Mesendoderm (in vitro differentiated cells): ENCODE measurements around the gene GJA5.

ENCODE experiments used
- DNase-seq: peaks from one replicate; pipeline ENCODE4 v3.0.0; 2013
- H2AK5ac ChIP-seq: 2 replicates; pipeline ENCODE4 v1.6.1; 2013; ENCODE audit warnings: low read length, inconsistent platforms
- H2BK120ac ChIP-seq: 2 replicates; pipeline ENCODE4 v1.6.1; 2013; ENCODE audit warnings: low read depth, mild to moderate bottlenecking, low read length, moderate library complexity, mixed read lengths
- H2BK15ac ChIP-seq: replicated peaks from 2 replicates; pipeline ENCODE4 v1.6.1; 2013; ENCODE audit warnings: low read depth, mild to moderate bottlenecking, moderate library complexity
- H2BK5ac ChIP-seq: 2 replicates; pipeline ENCODE4 v1.6.1; 2013; ENCODE audit warnings: low read length, inconsistent platforms
- H3K18ac ChIP-seq: 2 replicates; pipeline ENCODE4 v1.6.1; 2013; ENCODE audit warnings: mild to moderate bottlenecking, low read length, mixed read lengths
- H3K23ac ChIP-seq: one replicate; pipeline ENCODE4 v1.6.1; 2013; ENCODE audit warnings: low read length
- H3K27ac ChIP-seq: 2 replicates; pipeline ENCODE4 v1.5.1; 2013; ENCODE audit warnings: low read depth, mild to moderate bottlenecking, inconsistent platforms, low read length, moderate library complexity
- H3K27me3 ChIP-seq: 2 replicates; pipeline ENCODE4 v1.6.1; 2013; ENCODE audit warnings: low read length, control low read depth, mild to moderate bottlenecking, inconsistent platforms; ENCODE audit not compliant: insufficient read depth, poor library complexity
- H3K36me3 ChIP-seq: 2 replicates; pipeline ENCODE4 v1.6.1; 2013; ENCODE audit warnings: low read length, inconsistent platforms; ENCODE audit not compliant: control insufficient read depth, insufficient read depth
- H3K4ac ChIP-seq: one replicate; pipeline ENCODE4 v1.6.1; 2013; ENCODE audit warnings: low read depth, mild to moderate bottlenecking, low read length, moderate library complexity
- H3K4me1 ChIP-seq: 2 replicates; pipeline ENCODE4 v1.6.1; 2013; ENCODE audit warnings: low read depth, low read length, inconsistent platforms; ENCODE audit not compliant: control insufficient read depth
- H3K4me2 ChIP-seq: 2 replicates; pipeline ENCODE4 v1.6.1; 2013; ENCODE audit warnings: low read length
- H3K4me3 ChIP-seq: 2 replicates; pipeline ENCODE4 v1.5.1; 2013; ENCODE audit warnings: mild to moderate bottlenecking, low read length
- H3K56ac ChIP-seq: one replicate; pipeline ENCODE4 v1.6.1; 2013; ENCODE audit warnings: low read length
- H3K79me1 ChIP-seq: 2 replicates; pipeline ENCODE4 v1.6.1; 2013; ENCODE audit warnings: low read length, inconsistent platforms
- H3K79me2 ChIP-seq: 2 replicates; pipeline ENCODE4 v1.6.1; 2013; ENCODE audit warnings: mild to moderate bottlenecking, low read length; ENCODE audit not compliant: control insufficient read depth, insufficient read depth
- H3K9ac ChIP-seq: 2 replicates; pipeline ENCODE4 v1.6.1; 2013; ENCODE audit warnings: low read length, inconsistent platforms
- H4K5ac ChIP-seq: one replicate; pipeline ENCODE4 v1.6.1; 2013; ENCODE audit warnings: low read length
- H4K8ac ChIP-seq: one replicate; pipeline ENCODE4 v1.6.1; 2013; ENCODE audit warnings: low read depth, mild to moderate bottlenecking, control low read depth, low read length, moderate library complexity
- WGBS: extraction: QIAGEN DNeasy Blood & Tissue Kit; methylation state at CpG from one replicate; pipeline ENCODE4 v1.1.7; 2013; ENCODE audit warnings: low lambda C conversion rate, missing lambda C conversion rate; ENCODE audit not compliant: insufficient coverage; ENCODE audit errors: extremely low coverage; 5-methylcytosine and 5-hydroxymethylcytosine counted together

GJA5 gene

DNA sequence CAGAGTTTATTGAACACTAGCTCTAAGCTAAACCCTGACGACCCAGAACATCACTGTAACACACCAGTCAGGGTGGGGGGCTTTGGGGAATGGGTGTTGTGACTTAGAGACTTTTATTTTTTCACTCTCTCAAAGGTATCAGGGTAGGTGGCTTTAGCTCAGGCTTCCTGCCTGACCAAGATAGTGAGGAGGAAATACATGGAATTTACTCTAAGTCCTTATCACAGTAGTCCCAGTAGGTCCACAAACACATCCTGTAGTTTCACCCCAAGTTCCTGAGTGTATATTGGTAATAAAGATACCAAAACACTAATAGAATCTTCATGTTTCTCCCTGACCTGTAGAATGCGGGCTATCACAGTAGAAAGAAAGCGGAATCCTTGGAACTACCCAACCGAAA is 15.1 kb downstream of the GJA5 start:
- H3K79me1 ChIP-seq = no peaks in the 10 kb centered on the region
- no peak overlapping the region for H3K23ac ChIP-seq
- DNase-seq = no peak
- H3K18ac ChIP-seq = no peak overlapping the region
- no peaks in the 10 kb centered on the region for H3K4me1 ChIP-seq
- WGBS = no CpG with 5 or more reads among the region's 4 CpGs
- no peak overlapping the region for H3K4ac ChIP-seq
- H3K9ac ChIP-seq = no peak overlapping the region
- no peaks in the 10 kb centered on the region for H3K27me3 ChIP-seq
- no peak overlapping the region for H2AK5ac ChIP-seq
- H3K4me2 ChIP-seq = no peak overlapping the region
- no peak overlapping the region for H2BK120ac ChIP-seq
- H3K27ac ChIP-seq = no peak overlapping the region
- H4K5ac ChIP-seq = no peak overlapping the region
- no peaks in the 10 kb centered on the region for H3K79me2 ChIP-seq
- H3K56ac ChIP-seq = no peak overlapping the region
- H3K36me3 ChIP-seq = no peaks in the 10 kb centered on the region
- H3K4me3 ChIP-seq = no peak overlapping the region
- no peak overlapping the region for H2BK15ac ChIP-seq
- H2BK5ac ChIP-seq = no peak overlapping the region
- no peak overlapping the region for H4K8ac ChIP-seq

DNA sequence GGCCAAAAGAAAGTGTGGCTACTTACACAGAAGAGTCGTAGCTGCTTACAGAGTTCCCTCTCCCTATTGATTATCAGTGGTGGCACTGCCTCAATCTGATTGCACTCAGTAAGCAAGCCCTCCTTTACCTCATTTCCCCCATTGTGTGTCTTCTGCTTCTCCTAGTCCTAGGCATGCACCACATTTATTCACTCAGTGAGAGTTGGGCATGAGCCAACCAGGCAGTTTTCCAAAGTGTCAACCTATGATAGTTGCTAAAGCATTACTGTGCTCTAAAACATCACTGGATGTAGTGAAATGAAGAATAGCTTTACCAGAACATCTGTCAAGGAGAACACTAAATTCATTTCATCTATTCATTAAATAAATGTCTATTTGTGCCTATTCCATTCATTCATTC is 19.3 kb downstream of the GJA5 start:
- Histone ChIP-seq H3K79me1 (no peaks in the 10 kb centered on the region), H3K4me3 (no peak overlapping the region), H3K4me1 (no peaks in the 10 kb centered on the region), H3K79me2 (no peaks in the 10 kb centered on the region), H3K9ac (no peak overlapping the region), H4K5ac (no peak overlapping the region), H4K8ac (no peak overlapping the region), H3K18ac (no peak overlapping the region), H3K23ac (no peak overlapping the region), H3K56ac (no peak overlapping the region), H3K4me2 (no peak overlapping the region), H2BK5ac (no peak overlapping the region), H3K4ac (no peak overlapping the region), H3K36me3 (no peaks in the 10 kb centered on the region), H3K27ac (no peak overlapping the region), H2BK15ac (no peak overlapping the region), H2BK120ac (no peak overlapping the region), H2AK5ac (no peak overlapping the region), H3K27me3 (no peaks in the 10 kb centered on the region)
- no peak for DNase-seq
- WGBS = no CpG with 5 or more reads among the region's 1 CpG

DNA sequence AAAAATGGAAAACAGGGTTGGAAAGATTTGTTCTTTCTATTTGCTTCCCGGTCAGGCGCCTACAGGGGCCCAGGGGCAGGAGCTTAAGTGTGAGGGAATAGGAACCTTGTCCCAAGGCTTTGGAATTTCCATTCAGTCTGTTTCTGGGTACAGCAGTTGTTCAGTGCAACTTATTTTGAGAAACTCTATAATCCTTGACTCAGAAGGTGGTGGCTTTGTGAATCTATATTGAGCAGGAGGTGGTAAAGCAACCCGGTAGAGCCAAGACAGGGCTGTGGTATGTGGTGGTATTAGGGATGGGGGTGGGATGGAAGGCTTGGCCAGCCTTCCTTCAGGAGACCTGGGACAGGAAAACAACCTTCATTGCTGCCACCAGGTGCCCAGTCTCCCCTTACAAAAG is 20.0 kb downstream of the GJA5 start:
- H2BK15ac ChIP-seq = no peak overlapping the region
- no peak overlapping the region for H4K5ac ChIP-seq
- DNase-seq = no peak
- no CpG with 5 or more reads among the region's 3 CpGs for WGBS
- H2BK5ac ChIP-seq = no peak overlapping the region
- H3K27me3 ChIP-seq = no peaks in the 10 kb centered on the region
- no peak overlapping the region for H3K18ac ChIP-seq
- no peak overlapping the region for H3K4me2 ChIP-seq
- no peaks in the 10 kb centered on the region for H3K36me3 ChIP-seq
- no peak overlapping the region for H3K4me3 ChIP-seq
- H4K8ac ChIP-seq = no peak overlapping the region
- H3K9ac ChIP-seq = no peak overlapping the region
- no peak overlapping the region for H3K4ac ChIP-seq
- no peak overlapping the region for H2AK5ac ChIP-seq
- H3K56ac ChIP-seq = no peak overlapping the region
- H3K79me2 ChIP-seq = no peaks in the 10 kb centered on the region
- H3K79me1 ChIP-seq = no peaks in the 10 kb centered on the region
- no peak overlapping the region for H3K27ac ChIP-seq
- H3K4me1 ChIP-seq = no peaks in the 10 kb centered on the region
- H3K23ac ChIP-seq = no peak overlapping the region
- H2BK120ac ChIP-seq = no peak overlapping the region

DNA sequence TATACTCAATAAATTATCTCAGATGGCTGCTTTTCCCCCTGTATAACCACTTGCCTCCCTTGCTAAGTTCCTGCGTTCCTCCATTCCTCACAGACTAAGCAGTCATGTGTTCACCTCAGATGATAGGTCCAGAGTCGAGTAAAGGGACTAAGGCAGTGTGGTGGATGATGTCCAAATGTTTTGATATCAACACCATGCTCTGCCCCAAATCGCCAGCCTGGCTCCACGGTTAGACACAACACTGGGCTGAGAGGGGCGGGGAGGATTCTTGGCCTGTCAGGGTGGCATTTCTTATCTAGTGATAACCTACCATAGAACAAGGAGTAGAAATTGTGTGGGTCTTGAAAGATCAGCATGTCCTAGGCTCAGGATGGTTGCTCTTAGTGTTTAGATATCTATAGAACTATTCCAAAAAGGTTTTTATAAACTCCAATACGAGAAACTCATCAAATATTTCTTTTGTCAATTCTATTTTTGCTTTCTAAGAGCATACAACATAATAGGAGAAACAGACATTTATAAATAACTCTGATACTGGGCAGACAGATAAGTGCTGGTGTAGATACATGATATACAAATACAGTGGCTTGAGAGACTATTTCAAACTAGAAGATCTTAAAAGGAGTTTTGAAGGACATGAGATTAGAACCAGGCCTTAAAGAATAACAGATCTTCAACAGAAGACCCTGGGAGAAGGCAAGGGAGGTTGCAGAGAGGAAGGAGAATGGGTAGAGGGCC is 21.5 kb downstream of the GJA5 start:
- no CpG with 5 or more reads among the region's 6 CpGs for WGBS
- no peak overlapping the region for H2BK15ac ChIP-seq
- no peak overlapping the region for H3K23ac ChIP-seq
- H4K8ac ChIP-seq = no peak overlapping the region
- DNase-seq = no peak
- no peak overlapping the region for H3K27ac ChIP-seq
- no peak overlapping the region for H3K18ac ChIP-seq
- H3K4me1 ChIP-seq = no peaks in the 10 kb centered on the region
- H3K36me3 ChIP-seq = no peaks in the 10 kb centered on the region
- no peak overlapping the region for H3K9ac ChIP-seq
- no peak overlapping the region for H2AK5ac ChIP-seq
- H3K4me3 ChIP-seq = no peak overlapping the region
- H3K4me2 ChIP-seq = no peak overlapping the region
- H3K79me1 ChIP-seq = no peaks in the 10 kb centered on the region
- H2BK5ac ChIP-seq = no peak overlapping the region
- H3K4ac ChIP-seq = no peak overlapping the region
- no peak overlapping the region for H2BK120ac ChIP-seq
- no peaks in the 10 kb centered on the region for H3K27me3 ChIP-seq
- no peak overlapping the region for H3K56ac ChIP-seq
- H3K79me2 ChIP-seq = no peaks in the 10 kb centered on the region
- no peak overlapping the region for H4K5ac ChIP-seq

DNA sequence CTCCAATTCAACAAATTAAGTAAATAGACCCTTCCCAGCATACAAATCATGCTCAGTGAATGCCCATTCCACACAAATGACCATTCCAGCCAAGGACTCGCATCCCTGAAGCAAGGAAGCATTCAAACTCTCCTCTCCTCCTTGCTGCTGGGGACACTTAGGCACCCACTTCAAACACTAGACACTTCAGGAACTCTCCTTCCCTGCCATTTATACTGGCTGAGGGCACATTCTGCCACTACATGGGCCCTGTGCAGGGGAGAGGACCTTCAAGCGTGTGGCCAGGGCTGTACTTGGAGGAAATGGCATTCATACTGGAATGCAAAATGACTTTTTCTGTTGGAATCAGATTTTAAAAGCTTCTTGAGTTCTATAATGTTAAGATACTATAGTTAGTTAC is 22.3 kb downstream of the GJA5 start:
- Histone ChIP-seq H3K9ac (no peak overlapping the region), H3K36me3 (no peaks in the 10 kb centered on the region), H2BK5ac (no peak overlapping the region), H4K8ac (no peak overlapping the region), H3K27me3 (no peaks in the 10 kb centered on the region), H3K27ac (no peak overlapping the region), H4K5ac (no peak overlapping the region), H3K4me2 (no peak overlapping the region), H3K23ac (no peak overlapping the region), H2AK5ac (no peak overlapping the region), H3K4me3 (no peak overlapping the region), H3K56ac (no peak overlapping the region), H2BK15ac (no peak overlapping the region), H3K79me2 (no peaks in the 10 kb centered on the region), H3K79me1 (no peaks in the 10 kb centered on the region), H3K4ac (no peak overlapping the region), H3K4me1 (no peaks in the 10 kb centered on the region), H3K18ac (no peak overlapping the region), H2BK120ac (no peak overlapping the region)
- WGBS = no CpG with 5 or more reads among the region's 2 CpGs
- DNase-seq = no peak

DNA sequence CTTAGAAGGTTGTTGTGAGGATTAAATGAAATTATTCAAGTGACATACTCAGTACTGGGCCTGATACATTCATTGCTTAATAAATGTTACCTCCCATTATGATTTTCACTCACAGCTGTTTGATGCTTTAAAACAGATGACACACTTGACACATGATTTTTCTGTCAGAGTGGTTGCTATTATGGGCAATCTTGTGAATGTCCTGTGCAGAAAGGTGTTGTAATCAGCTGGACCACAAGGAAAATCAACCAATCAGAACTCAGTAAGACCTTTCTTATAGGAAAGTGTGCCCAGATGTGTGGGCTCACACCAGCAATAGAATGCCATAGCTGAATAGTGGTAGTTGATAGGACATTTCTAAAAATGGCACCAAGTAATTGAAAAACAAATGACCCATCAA is 23.5 kb downstream of the GJA5 start:
- Histone ChIP-seq H4K8ac (no peak overlapping the region), H3K4me3 (no peak overlapping the region), H3K18ac (no peak overlapping the region), H3K79me1 (no peaks in the 10 kb centered on the region), H3K79me2 (no peaks in the 10 kb centered on the region), H3K27ac (no peak overlapping the region), H2BK120ac (no peak overlapping the region), H3K23ac (no peak overlapping the region), H3K27me3 (no peaks in the 10 kb centered on the region), H2AK5ac (no peak overlapping the region), H2BK5ac (no peak overlapping the region), H2BK15ac (no peak overlapping the region), H3K4me2 (no peak overlapping the region), H3K56ac (no peak overlapping the region), H4K5ac (no peak overlapping the region), H3K36me3 (no peaks in the 10 kb centered on the region), H3K4me1 (no peaks in the 10 kb centered on the region), H3K4ac (no peak overlapping the region), H3K9ac (no peak overlapping the region)
- no peak for DNase-seq
